BLaER1 (cell line): ENCODE results near the gene GRIN1.

Experiments used
- H3K27ac ChIP-seq: shearing (Covaris generic); formaldehyde crosslinking; 2 replicates; pipeline ENCODE4 v1.8.1; 2022
- H3K27me3 ChIP-seq: shearing (Covaris generic); formaldehyde crosslinking; 2 replicates; pipeline ENCODE4 v1.8.1; 2022
- H3K36me3 ChIP-seq: shearing (Covaris generic); formaldehyde crosslinking; 2 replicates; pipeline ENCODE4 v1.8.1; 2022
- H3K4me1 ChIP-seq: shearing (Covaris generic); formaldehyde crosslinking; 2 replicates; pipeline ENCODE4 v1.8.1; 2022
- H3K4me2 ChIP-seq: shearing (Covaris generic); formaldehyde crosslinking; 2 replicates; pipeline ENCODE4 v1.8.1; 2022
- H3K4me3 ChIP-seq: shearing (Covaris generic); formaldehyde crosslinking; 2 replicates; pipeline ENCODE4 v1.8.1; 2022
- H3K9ac ChIP-seq: shearing (Covaris generic); formaldehyde crosslinking; 2 replicates; pipeline ENCODE4 v1.8.1; 2022
- H3K9me3 ChIP-seq: shearing (Covaris generic); formaldehyde crosslinking; 2 replicates; pipeline ENCODE4 v1.8.1; 2022
- H4K20me1 ChIP-seq: shearing (Covaris generic); formaldehyde crosslinking; 2 replicates; pipeline ENCODE4 v1.8.1; 2022
- Cebpa-rat ChIP-seq: shearing (Covaris generic); IDR thresholded peaks from 2 replicates; pipeline ENCODE4 v1.8.1; 2022

Gene GRIN1

DNA sequence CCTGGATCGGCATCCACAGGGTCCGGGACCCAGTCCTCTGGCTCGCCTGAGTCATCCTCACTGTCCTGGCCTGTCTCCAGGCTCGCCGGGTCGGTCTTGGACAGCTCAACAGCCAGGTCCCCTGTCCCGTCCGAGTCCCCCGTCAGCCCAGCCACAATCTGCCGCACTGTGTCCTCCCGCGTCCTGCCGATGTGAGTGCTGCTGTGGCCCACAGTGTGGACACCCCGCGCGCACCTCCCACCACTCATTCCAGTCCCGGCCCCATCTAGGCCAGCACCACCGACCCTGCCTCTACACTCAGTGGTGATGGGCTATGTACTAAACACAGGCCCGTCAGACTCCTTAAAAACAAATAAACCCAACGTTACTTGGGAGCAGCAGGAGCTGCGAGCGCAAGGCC lies 42.7 kb downstream of the GRIN1 start:
- Histone ChIP-seq H3K9me3 (no peaks in the 10 kb centered on the region), H3K27ac (no peak overlapping the region), H3K9ac (no peak overlapping the region), H3K36me3 (peaks cover 100% of the 10 kb centered on the region), H3K4me1 (peaks cover 14% of the 10 kb centered on the region), H3K4me3 (no peak overlapping the region), H3K27me3 (no peaks in the 10 kb centered on the region), H3K4me2 (no peak overlapping the region), H4K20me1 (peaks cover 52% of the 10 kb centered on the region)
- no peak for TF ChIP-seq Cebpa-rat

DNA sequence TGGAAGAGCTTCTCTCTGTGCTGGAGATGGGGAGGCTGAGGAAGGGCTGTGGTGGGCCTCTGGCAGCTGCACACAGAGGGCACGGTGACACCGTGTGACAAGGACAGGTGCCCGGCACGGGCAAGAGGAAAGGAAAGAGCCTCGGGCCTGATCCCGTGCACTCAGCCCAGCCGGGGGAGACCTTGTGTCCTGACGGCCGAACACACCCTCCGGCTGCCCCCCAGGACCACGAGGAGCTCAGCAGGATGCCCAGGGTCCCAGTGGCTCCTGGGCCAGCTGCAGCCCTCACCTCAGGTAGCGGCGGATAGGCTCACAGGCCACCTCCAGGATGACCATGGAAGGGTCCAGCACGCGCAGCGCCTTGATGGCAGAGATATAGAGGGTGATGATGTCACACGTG lies 43.9 kb downstream of the GRIN1 start:
- peaks cover 97% of the 10 kb centered on the region for H3K36me3 ChIP-seq
- no peak overlapping the region for H3K4me2 ChIP-seq
- H3K27ac ChIP-seq: no peak overlapping the region
- no peak overlapping the region for H3K9ac ChIP-seq
- H4K20me1 ChIP-seq: peaks cover 52% of the 10 kb centered on the region
- TF ChIP-seq Cebpa-rat: no peak
- peaks cover 22% of the 10 kb centered on the region for H3K4me1 ChIP-seq
- H3K4me3 ChIP-seq: no peak overlapping the region
- H3K9me3 ChIP-seq: no peaks in the 10 kb centered on the region
- H3K27me3 ChIP-seq: no peaks in the 10 kb centered on the region

DNA sequence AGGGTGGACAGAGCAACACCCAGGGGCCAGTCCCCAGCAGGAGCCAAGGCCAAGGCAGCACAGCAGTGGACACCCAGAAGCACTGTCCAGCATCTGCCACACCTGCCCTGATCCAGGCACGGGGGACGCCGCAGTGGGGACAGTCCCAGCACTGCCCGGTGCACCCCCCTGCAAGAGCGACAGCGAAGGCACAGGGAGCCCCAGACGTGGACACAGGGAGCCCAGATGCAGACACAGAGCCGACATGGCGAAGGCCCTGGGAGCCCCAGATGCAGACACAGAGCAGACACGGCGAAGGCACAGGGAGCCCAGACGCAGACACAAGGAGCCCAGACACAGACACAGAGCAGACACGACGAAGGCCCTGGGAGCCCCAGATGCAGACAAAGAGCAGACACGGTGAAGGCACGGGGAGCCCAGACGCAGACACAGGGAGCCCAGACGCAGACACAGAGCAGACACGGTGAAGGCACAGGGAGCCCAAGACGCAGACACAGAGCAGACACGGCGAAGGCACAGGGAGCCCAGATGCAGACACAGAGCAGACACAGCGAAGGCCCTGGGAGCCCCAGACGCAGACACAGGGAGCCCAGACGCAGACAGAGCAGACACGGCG lies 45.1 kb downstream of the GRIN1 start:
- Histone ChIP-seq H3K4me3 (no peak overlapping the region), H3K9me3 (no peaks in the 10 kb centered on the region), H4K20me1 (peaks cover 47% of the 10 kb centered on the region), H3K36me3 (peaks cover 85% of the 10 kb centered on the region), H3K9ac (no peak overlapping the region), H3K27ac (no peak overlapping the region), H3K4me1 (peaks cover 22% of the 10 kb centered on the region), H3K4me2 (no peak overlapping the region), H3K27me3 (no peaks in the 10 kb centered on the region)
- TF ChIP-seq Cebpa-rat: no peak

DNA sequence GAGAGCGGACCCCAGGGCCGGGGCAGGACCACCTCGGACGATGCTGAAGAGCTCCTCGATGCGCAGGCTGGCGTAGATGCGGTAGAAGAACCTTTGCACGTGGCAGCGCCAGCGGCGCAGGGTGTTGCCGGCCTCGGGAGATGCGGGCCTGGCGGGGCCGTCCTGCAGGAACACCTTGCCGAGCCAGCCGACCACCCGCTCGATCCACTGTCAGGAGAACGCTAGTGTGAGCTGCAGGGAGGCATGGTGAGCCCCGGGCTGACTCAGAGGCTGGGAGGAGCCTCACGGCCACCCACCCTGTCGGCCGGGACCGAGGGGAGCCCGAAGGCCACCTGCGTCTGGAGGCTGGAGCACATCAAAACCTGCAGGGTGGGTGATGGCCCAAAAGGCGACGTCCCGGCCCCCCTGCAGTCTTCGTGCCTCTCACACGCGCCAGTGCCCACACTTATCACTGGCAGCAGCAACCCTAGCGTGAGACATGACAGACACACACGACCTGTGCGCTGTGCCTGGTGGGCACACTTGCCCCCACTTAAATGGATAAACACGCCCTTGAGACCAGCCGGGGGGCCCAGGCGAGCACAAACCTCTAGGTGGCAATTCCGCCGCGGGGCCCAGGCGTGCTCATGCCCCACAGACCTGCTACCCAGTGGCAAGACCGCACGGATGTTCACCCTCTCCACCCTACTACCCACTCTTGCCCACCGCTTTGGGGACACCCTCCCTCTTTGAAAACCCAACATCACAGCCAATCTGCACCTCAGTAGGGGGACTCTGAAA lies 46.1 kb downstream of the GRIN1 start:
- Histone ChIP-seq H3K9me3 (no peaks in the 10 kb centered on the region), H4K20me1 (peaks cover 56% of the 10 kb centered on the region), H3K36me3 (peaks cover 80% of the 10 kb centered on the region), H3K9ac (no peak overlapping the region), H3K4me2 (no peak overlapping the region), H3K4me1 (peaks cover 31% of the 10 kb centered on the region), H3K27me3 (no peaks in the 10 kb centered on the region), H3K4me3 (no peak overlapping the region), H3K27ac (no peak overlapping the region)
- no peak for TF ChIP-seq Cebpa-rat

DNA sequence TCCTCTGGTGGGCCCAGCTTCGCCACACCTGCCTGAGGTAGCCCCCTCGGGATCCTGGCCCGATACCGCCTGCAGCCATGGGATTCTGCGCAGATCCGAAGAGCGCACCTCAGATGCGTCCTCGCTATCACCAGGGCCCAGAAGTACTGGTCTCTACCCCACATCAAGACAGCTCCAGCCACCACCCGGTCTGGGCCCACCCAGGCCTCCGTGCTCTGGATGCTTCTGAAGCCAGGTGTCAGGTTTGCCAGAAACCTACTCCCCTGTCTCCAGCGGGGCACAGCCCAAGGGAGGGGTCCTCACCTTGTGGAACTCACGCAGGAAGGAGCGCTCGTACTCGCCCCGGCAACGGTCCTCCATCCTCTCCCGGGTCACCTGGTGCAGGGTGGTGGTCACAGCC lies 47.0 kb downstream of the GRIN1 start:
- Histone ChIP-seq H3K36me3 (peaks cover 79% of the 10 kb centered on the region), H3K4me1 (peaks cover 40% of the 10 kb centered on the region), H3K27ac (no peak overlapping the region), H3K9me3 (no peaks in the 10 kb centered on the region), H3K4me2 (peak overlapping the region; percentile 99), H3K4me3 (peak overlapping the region; percentile 87; the same call in 1 of the 2 replicates), H3K9ac (no peak overlapping the region), H4K20me1 (peaks cover 65% of the 10 kb centered on the region), H3K27me3 (no peaks in the 10 kb centered on the region)
- TF ChIP-seq Cebpa-rat: no peak

DNA sequence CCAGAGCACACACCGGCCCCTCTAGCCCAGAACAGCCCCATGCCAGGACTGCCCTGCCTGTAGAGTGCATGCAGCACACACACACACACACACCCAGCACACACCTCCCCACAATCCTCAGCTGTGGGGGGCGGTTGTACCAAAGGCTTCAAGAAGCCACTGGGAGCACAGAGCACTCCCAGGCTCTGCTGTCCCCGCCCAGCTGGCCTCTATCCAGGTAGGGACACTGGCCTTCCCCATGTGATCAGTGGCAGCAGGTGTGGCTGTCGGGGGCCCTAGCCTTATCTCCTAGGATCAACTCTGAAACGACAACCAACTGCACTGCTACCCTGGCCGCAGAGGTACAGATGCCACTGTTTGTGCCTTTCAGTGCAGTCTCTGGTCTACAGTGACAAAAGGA lies 47.4 kb downstream of the GRIN1 start:
- Histone ChIP-seq H3K27me3 (no peaks in the 10 kb centered on the region), H3K4me3 (peak overlapping the region; percentile 87; the same call in 1 of the 2 replicates), H3K36me3 (peaks cover 79% of the 10 kb centered on the region)

DNA sequence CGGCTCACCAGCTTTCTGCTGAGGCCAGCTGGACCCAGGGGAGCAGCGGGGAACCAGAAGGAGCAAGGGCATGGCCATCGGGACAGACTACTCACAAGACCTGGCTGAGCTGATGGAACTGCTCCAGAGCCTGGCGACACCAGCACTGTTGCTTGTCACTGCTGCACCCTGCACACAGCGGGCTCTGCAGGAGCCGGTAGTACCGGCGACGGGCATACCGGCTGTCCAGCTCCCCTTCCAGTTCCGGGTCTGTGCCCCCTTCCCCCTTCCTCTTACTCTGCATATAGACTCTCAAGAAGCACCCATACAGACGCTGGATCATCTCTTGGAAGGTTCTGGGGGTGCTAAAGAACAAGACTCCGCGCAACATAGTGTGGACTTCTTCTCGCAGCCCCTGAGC lies 48.4 kb downstream of the GRIN1 start:
- no peaks in the 10 kb centered on the region for H3K27me3 ChIP-seq
- H3K4me1 ChIP-seq: peaks cover 54% of the 10 kb centered on the region
- H4K20me1 ChIP-seq: peaks cover 76% of the 10 kb centered on the region
- no peaks in the 10 kb centered on the region for H3K9me3 ChIP-seq
- H3K4me3 ChIP-seq: peak overlapping the region; percentile 87
- TF ChIP-seq Cebpa-rat: no peak
- H3K4me2 ChIP-seq: peak overlapping the region; percentile 99
- H3K36me3 ChIP-seq: peaks cover 79% of the 10 kb centered on the region
- no peak overlapping the region for H3K27ac ChIP-seq
- H3K9ac ChIP-seq: peak overlapping the region; percentile 85

More for the DNA sequence above, 47.4 kb downstream of the GRIN1 start:
- peaks cover 44% of the 10 kb centered on the region for H3K4me1 ChIP-seq
- TF ChIP-seq Cebpa-rat: no peak
- no peak overlapping the region for H3K27ac ChIP-seq
- no peaks in the 10 kb centered on the region for H3K9me3 ChIP-seq
- peaks cover 69% of the 10 kb centered on the region for H4K20me1 ChIP-seq
- peak overlapping the region; percentile 85; the same call in 1 of the 2 replicates for H3K9ac ChIP-seq
- peak overlapping the region; percentile 99 for H3K4me2 ChIP-seq

DNA sequence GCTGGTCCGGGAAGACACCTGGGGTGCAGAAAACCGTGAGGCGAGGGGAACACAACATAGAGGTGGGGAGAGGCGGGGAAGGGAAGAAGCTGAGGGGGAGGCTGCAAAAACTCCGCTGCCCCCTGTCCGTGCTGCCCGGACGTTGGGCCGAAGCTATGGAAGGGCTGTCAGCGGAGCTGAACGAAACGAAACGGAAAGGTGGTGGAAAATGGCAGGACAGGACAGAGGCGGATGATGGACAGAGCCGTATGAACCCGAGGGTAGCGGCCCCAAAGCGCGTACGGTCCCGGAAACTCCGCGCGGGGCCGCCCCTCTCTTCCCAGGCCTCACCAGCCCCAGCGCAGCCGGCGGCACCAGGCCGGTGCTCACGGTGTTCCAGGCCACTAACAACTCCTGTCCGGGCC lies 49.1 kb downstream of the GRIN1 start:
- Histone ChIP-seq H3K27me3 (no peaks in the 10 kb centered on the region), H3K27ac (peak overlapping the region; percentile 91), H3K36me3 (peaks cover 79% of the 10 kb centered on the region), H3K4me1 (peaks cover 61% of the 10 kb centered on the region), H3K4me3 (peak overlapping the region; percentile 87), H3K9me3 (no peaks in the 10 kb centered on the region), H3K4me2 (peak overlapping the region; percentile 99), H4K20me1 (peaks cover 80% of the 10 kb centered on the region), H3K9ac (peak overlapping the region; percentile 85)
- TF ChIP-seq Cebpa-rat: no peak

DNA sequence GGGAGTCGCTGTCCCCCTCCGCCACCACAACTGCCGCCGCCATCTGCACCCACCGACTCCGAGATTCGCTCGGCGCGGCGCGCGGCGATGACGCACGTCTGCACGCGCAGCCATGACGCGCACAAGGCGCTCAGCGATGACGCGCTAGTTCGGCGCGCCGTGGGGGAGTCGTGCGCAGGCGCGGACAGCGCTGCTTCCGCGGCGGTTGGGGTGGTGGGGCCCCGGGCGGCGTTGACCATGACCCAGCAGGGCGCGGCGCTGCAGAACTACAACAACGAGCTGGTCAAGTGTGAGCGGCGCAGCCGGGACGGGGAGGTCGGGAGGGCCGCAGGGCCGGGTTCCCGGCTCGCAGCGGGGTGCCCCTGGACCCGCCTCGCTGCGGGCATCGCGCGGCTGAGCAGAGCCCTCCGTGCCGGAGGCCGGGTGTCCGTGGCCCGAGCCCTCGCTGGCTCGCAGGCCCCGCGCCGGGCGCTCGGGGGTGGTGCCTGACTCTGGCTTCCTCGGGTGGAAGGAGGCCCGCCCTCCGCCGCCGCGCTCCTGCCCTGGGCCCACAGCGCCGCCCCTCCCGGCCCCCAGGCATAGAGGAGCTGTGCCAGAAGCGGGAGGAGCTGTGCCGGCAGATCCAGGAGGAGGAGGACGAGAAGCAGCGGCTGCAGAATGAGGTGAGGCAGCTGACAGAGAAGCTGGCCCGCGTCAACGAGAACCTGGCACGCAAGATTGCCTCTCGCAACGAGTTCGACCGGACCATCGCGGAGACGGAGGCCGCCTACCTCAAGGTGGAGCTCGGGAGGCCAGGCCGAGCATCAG lies 49.7 kb downstream of the GRIN1 start, which contains the start of the genes ANAPC2 and SSNA1:
ANAPC2 (minus strand) TSS at position 71 of the 807 bp plus-strand sequence; CDS start at position 43, 28 bp downstream.
SSNA1 (plus strand) TSS at position 187 of the 807 bp plus-strand sequence; CDS start at position 238, 51 bp downstream.
- TF ChIP-seq Cebpa-rat: no peak
- H3K4me3 ChIP-seq: peak within 1 kb of the TSS; percentile 87
- peak within 1 kb of the TSS; percentile 91 for H3K27ac ChIP-seq
- H3K9me3 ChIP-seq: no peaks in the 10 kb centered on the region
- H4K20me1 ChIP-seq: peaks cover 86% of the 10 kb centered on the region
- peak within 1 kb of the TSS; percentile 100 for H3K4me2 ChIP-seq
- peak within 1 kb of the TSS; percentile 85 for H3K9ac ChIP-seq
- peaks cover 67% of the 10 kb centered on the region for H3K4me1 ChIP-seq
- no peaks in the 10 kb centered on the region for H3K27me3 ChIP-seq
- H3K36me3 ChIP-seq: peaks cover 77% of the 10 kb centered on the region
